Muscle layer of colon (tissue), 2 donors: ENCODE data around the gene TLL2.

Source experiments
- H3K27ac ChIP-seq: one replicate; pipeline ENCODE4 v1.7.0; 2013; ENCODE audit warnings: low read depth, mild to moderate bottlenecking, low read length, moderate library complexity
- H3K27me3 ChIP-seq, 2 donors: one replicate each; pipeline ENCODE4 v1.7.0; 2013; ENCODE audit warnings: low read length in 2 of 2, mild to moderate bottlenecking in 2 of 2; ENCODE audit not compliant: insufficient read depth in 2 of 2, control insufficient read depth in 1 of 2
- H3K36me3 ChIP-seq: one replicate; pipeline ENCODE4 v1.7.0; 2013; ENCODE audit warnings: mild to moderate bottlenecking, low read length; ENCODE audit not compliant: insufficient read depth
- H3K4me1 ChIP-seq: one replicate; pipeline ENCODE4 v1.7.0; 2013; ENCODE audit warnings: mild to moderate bottlenecking, low read length; ENCODE audit not compliant: insufficient read depth
- H3K4me3 ChIP-seq, 2 donors: one replicate each; pipeline ENCODE4 v1.7.0; 2013; ENCODE audit warnings: low read length in 2 of 2, low read depth in 1 of 2, mild to moderate bottlenecking in 1 of 2, moderate library complexity in 1 of 2
- H3K9ac ChIP-seq: one replicate; pipeline ENCODE4 v1.7.0; 2013; ENCODE audit warnings: low read length
- H3K9me3 ChIP-seq: one replicate; pipeline ENCODE4 v1.7.0; 2013; ENCODE audit warnings: mild to moderate bottlenecking, low read length
- donor health status: abdominal sarcoma.
- donor health status: Adenocarcinoma of cecum.

The TLL2 gene

GRCh38 chr10:96367470-96367869 lies 146.3 kb downstream of the TLL2 start:
- no peak overlapping the region for H3K27ac ChIP-seq

GRCh38 chr10:96366508-96366907 lies 147.2 kb downstream of the TLL2 start:
- Histone ChIP-seq H3K27ac (no peak overlapping the region), H3K9me3 (no peaks in the 10 kb centered on the region), H3K36me3 (no peaks in the 10 kb centered on the region), H3K9ac (no peak overlapping the region), H3K27me3 (no peaks in the 10 kb centered on the region), H3K4me3 (no peak overlapping the region), H3K4me1 (no peaks in the 10 kb centered on the region)

More at GRCh38 chr10:96367470-96367869, 146.3 kb downstream of the TLL2 start:
- no peaks in the 10 kb centered on the region for H3K27me3 ChIP-seq
- no peaks in the 10 kb centered on the region for H3K36me3 ChIP-seq
- H3K4me1 ChIP-seq, result no peaks in the 10 kb centered on the region
- no peaks in the 10 kb centered on the region for H3K9me3 ChIP-seq
- H3K9ac ChIP-seq, result no peak overlapping the region
- H3K4me3 ChIP-seq, result no peak overlapping the region

GRCh38 chr10:96365571-96365970 lies 148.2 kb downstream of the TLL2 start:
- H3K9ac ChIP-seq, result no peak overlapping the region
- H3K36me3 ChIP-seq, result no peaks in the 10 kb centered on the region
- no peak overlapping the region for H3K27ac ChIP-seq
- H3K4me3 ChIP-seq, result no peak overlapping the region
- no peaks in the 10 kb centered on the region for H3K4me1 ChIP-seq
- no peaks in the 10 kb centered on the region for H3K9me3 ChIP-seq
- no peaks in the 10 kb centered on the region for H3K27me3 ChIP-seq

GRCh38 chr10:96360766-96361165 lies 153.0 kb downstream of the TLL2 start:
- Histone ChIP-seq H3K36me3 (no peaks in the 10 kb centered on the region), H3K27ac (no peak overlapping the region), H3K4me1 (no peaks in the 10 kb centered on the region), H3K9me3 (no peaks in the 10 kb centered on the region), H3K4me3 (no peak overlapping the region), H3K27me3 (no peaks in the 10 kb centered on the region), H3K9ac (no peak overlapping the region)

- Histone ChIP-seq H3K36me3 (no peaks in the 10 kb centered on the region), H3K27me3 (no peaks in the 10 kb centered on the region), H3K4me1 (no peaks in the 10 kb centered on the region), H3K27ac (no peak overlapping the region), H3K4me3 (no peak overlapping the region), H3K9ac (no peak overlapping the region), H3K9me3 (no peaks in the 10 kb centered on the region)
These were observed 153.4 kb downstream of the TLL2 start for GRCh38 chr10:96360331-96360730.

- H3K36me3 ChIP-seq, result no peaks in the 10 kb centered on the region
- no peaks in the 10 kb centered on the region for H3K4me1 ChIP-seq
- no peak overlapping the region for H3K9ac ChIP-seq
- no peak overlapping the region for H3K27ac ChIP-seq
- H3K9me3 ChIP-seq, result no peaks in the 10 kb centered on the region
- no peaks in the 10 kb centered on the region for H3K27me3 ChIP-seq
- no peak overlapping the region for H3K4me3 ChIP-seq
These were observed 154.1 kb downstream of the TLL2 start for GRCh38 chr10:96359616-96360015.

- no peak within 1 kb of the TSS for H3K27ac ChIP-seq
- H3K36me3 ChIP-seq, result no peaks in the 10 kb centered on the region
- H3K9ac ChIP-seq, result no peak within 1 kb of the TSS
- H3K4me1 ChIP-seq, result no peaks in the 10 kb centered on the region
- H3K4me3 ChIP-seq, result no peak within 1 kb of the TSS
- no peaks in the 10 kb centered on the region for H3K27me3 ChIP-seq
- H3K9me3 ChIP-seq, result no peaks in the 10 kb centered on the region
These were observed 154.7 kb downstream of the TLL2 start, which contains the start of gene OPALIN for GRCh38 chr10:96358851-96359540. TSS of gene OPALIN (minus strand) at chr10:96359002. CDS start at chr10:96358896, 106 bp downstream.

GRCh38 chr10:96357038-96357620 lies 156.6 kb downstream of the TLL2 start:
- no peaks in the 10 kb centered on the region for H3K27me3 ChIP-seq
- no peaks in the 10 kb centered on the region for H3K4me1 ChIP-seq
- no peak overlapping the region for H3K4me3 ChIP-seq
- no peak overlapping the region for H3K9ac ChIP-seq
- no peaks in the 10 kb centered on the region for H3K9me3 ChIP-seq
- no peak overlapping the region for H3K27ac ChIP-seq
- H3K36me3 ChIP-seq, result no peaks in the 10 kb centered on the region

- no peaks in the 10 kb centered on the region for H3K36me3 ChIP-seq
- H3K27me3 ChIP-seq, result no peaks in the 10 kb centered on the region
- no peak overlapping the region for H3K27ac ChIP-seq
- H3K9ac ChIP-seq, result no peak overlapping the region
- H3K4me3 ChIP-seq, result no peak overlapping the region
- no peaks in the 10 kb centered on the region for H3K9me3 ChIP-seq
- no peaks in the 10 kb centered on the region for H3K4me1 ChIP-seq
These were observed 161.1 kb downstream of the TLL2 start for GRCh38 chr10:96352582-96352981.

GRCh38 chr10:96352027-96352426 lies 161.7 kb downstream of the TLL2 start:
- no peaks in the 10 kb centered on the region for H3K4me1 ChIP-seq
- no peaks in the 10 kb centered on the region for H3K27me3 ChIP-seq
- no peaks in the 10 kb centered on the region for H3K36me3 ChIP-seq
- no peaks in the 10 kb centered on the region for H3K9me3 ChIP-seq
- no peak overlapping the region for H3K27ac ChIP-seq
- H3K9ac ChIP-seq, result no peak overlapping the region
- no peak overlapping the region for H3K4me3 ChIP-seq

- no peak overlapping the region for H3K9ac ChIP-seq
- no peaks in the 10 kb centered on the region for H3K4me1 ChIP-seq
- no peaks in the 10 kb centered on the region for H3K9me3 ChIP-seq
- H3K4me3 ChIP-seq, result no peak overlapping the region
- H3K27ac ChIP-seq, result no peak overlapping the region
- H3K27me3 ChIP-seq, result no peaks in the 10 kb centered on the region
- H3K36me3 ChIP-seq, result no peaks in the 10 kb centered on the region
These were observed 167.4 kb downstream of the TLL2 start for GRCh38 chr10:96346295-96346694.

- Histone ChIP-seq H3K4me1 (no peaks in the 10 kb centered on the region), H3K4me3 (no peak overlapping the region), H3K36me3 (no peaks in the 10 kb centered on the region), H3K27ac (no peak overlapping the region), H3K27me3 (no peaks in the 10 kb centered on the region), H3K9me3 (no peaks in the 10 kb centered on the region), H3K9ac (no peak overlapping the region)
These were observed 168.5 kb downstream of the TLL2 start for GRCh38 chr10:96345222-96345621.
